ENCODE data around the gene IGF1R.

GRCh38 chr15:98772895-98773294 is 124.6 kb downstream of the IGF1R start:
- TF ChIP-seq USF1 (CRISPR knock-in tag; IDR thresholded peaks at IDR 0.05) (no peak), CTCF (IDR thresholded peaks at IDR 0.05) (no peak)

Measured in WTC11 (cell line).